GM19395 (cell line): ENCODE measurements around the gene MFN2.

Source experiments
- ATAC-seq: cut with Tn5 transposase; IDR thresholded peaks from one replicate; pipeline ENCODE4 v1.9.1; 2021; ENCODE audit warnings: mild to moderate bottlenecking, moderate library complexity; ENCODE audit not compliant: unreplicated experiment

The MFN2 gene

GRCh38 chr1:11957897-11958296 lies 22.3 kb upstream of the MFN2 start:
- ATAC-seq = no peak

- no peak for ATAC-seq
Measured at GRCh38 chr1:11960276-11960675, 20.0 kb upstream of the MFN2 start.

GRCh38 chr1:11960715-11961114 lies 19.5 kb upstream of the MFN2 start:
- ATAC-seq = no peak

- ATAC-seq = no peak
Measured at GRCh38 chr1:11961230-11961629, 19.0 kb upstream of the MFN2 start.

GRCh38 chr1:11963622-11964021 lies 16.6 kb upstream of the MFN2 start:
- ATAC-seq = no peak

GRCh38 chr1:11964656-11965055 lies 15.6 kb upstream of the MFN2 start:
- ATAC-seq = no peak

- no peak for ATAC-seq
Measured at GRCh38 chr1:11967028-11967547, 13.2 kb upstream of the MFN2 start.

GRCh38 chr1:11970441-11971185 lies 9.6 kb upstream of the MFN2 start:
- no peak for ATAC-seq

GRCh38 chr1:11977625-11978024 lies 2.6 kb upstream of the MFN2 start:
- ATAC-seq = no peak

- no peak for ATAC-seq
Measured at GRCh38 chr1:11978301-11978700, 1.9 kb upstream of the MFN2 start.

- ATAC-seq = no peak
Measured at GRCh38 chr1:11979028-11979850, 1.0 kb upstream of the MFN2 start.

- no peak for ATAC-seq
Measured at GRCh38 chr1:11980676-11980972, 380 bp downstream of the MFN2 start.

- no peak for ATAC-seq
Measured at GRCh38 chr1:11981378-11982009, 1.2 kb downstream of the MFN2 start.

- no peak for ATAC-seq
Measured at GRCh38 chr1:11982010-11982392, 1.8 kb downstream of the MFN2 start.

- no peak for ATAC-seq
Measured at GRCh38 chr1:11984121-11984520, 3.9 kb downstream of the MFN2 start.

GRCh38 chr1:11984576-11984975 lies 4.3 kb downstream of the MFN2 start:
- ATAC-seq = no peak

- no peak for ATAC-seq
Measured at GRCh38 chr1:11985171-11985570, 4.9 kb downstream of the MFN2 start.

- no peak for ATAC-seq
Measured at GRCh38 chr1:11985851-11986250, 5.6 kb downstream of the MFN2 start.

GRCh38 chr1:11989669-11990068 lies 9.4 kb downstream of the MFN2 start:
- no peak for ATAC-seq

GRCh38 chr1:11990303-11991032 lies 10.2 kb downstream of the MFN2 start:
- no peak for ATAC-seq
